Measurements from ENCODE around the gene ASCC3. TPM values are rescaled to one million over a fixed set of nuclear protein-coding genes. Genes with fewer than 3 reads are reported as not detected.
"Not testable (repeated sequence)": the region's sequence is repeated elsewhere in the genome, so short reads cannot be mapped to it uniquely, and the experiment has no call there.

ASCC3 gene
- total and polyA plus RNA-seq, 2 donors (not counting 3 experiments of a cell fraction or from before 2014, with no cell fraction given): 15.7 to 57.2 TPM

DNA sequence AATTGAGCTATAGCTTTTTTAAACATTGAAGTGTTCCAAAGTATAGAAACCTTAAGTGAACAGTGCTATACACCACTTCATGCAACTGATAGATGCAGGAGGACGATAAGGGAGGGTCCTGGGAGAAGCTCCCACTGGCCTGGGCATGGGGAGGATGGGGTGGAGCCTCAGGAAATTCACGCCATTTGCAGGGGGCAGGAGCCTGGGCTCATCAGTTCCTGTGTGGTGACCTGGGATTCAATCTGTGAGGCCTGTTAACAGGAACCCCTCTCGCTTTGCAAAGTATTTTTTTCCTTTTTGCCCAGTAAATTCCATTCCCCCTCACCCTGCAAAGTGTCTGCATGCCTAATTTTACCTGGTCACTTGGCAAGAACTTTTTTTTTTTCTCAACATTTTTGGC is 11.0 kb upstream of the ASCC3 start:
- Histone ChIP-seq H3K4me2 (ENCODE audit: insufficient read depth, low read length) (no peak overlapping the region), H3K27ac (ENCODE audit: insufficient read depth, low read depth, low read length) (no peak overlapping the region), H3K4me1 (ENCODE audit: control insufficient read depth, extremely low read depth, insufficient read depth, low read length) (no peaks in the 10 kb centered on the region), H3K9me3 (replicated peaks; ENCODE audit: control insufficient read depth, insufficient read depth, low read length) (no peaks in the 10 kb centered on the region), H3K9ac (replicated peaks; ENCODE audit: extremely low read depth, insufficient read depth, low read length) (no peak overlapping the region), H3K27me3 (ENCODE audit: control insufficient read depth in 2 of 2, insufficient read depth in 2 of 2, low read length in 2 of 2) (no peaks in the 10 kb centered on the region), H3K36me3 (ENCODE audit: control insufficient read depth in 2 of 2, extremely low read depth in 1 of 2, insufficient read depth in 2 of 2, low read length in 2 of 2) (no peaks in the 10 kb centered on the region), H3K9me1 (replicated peaks; ENCODE audit: control insufficient read depth, extremely low read depth, insufficient read depth, low read length) (no peaks in the 10 kb centered on the region), H3K79me2 (ENCODE audit: control insufficient read depth, insufficient read depth, low read length) (no peaks in the 10 kb centered on the region), H4K20me1 (replicated peaks; ENCODE audit: control insufficient read depth, extremely low read depth, insufficient read depth, low read length) (no peaks in the 10 kb centered on the region), H2AFZ (ENCODE audit: low read depth, low read length) (no peak overlapping the region), H3K4me3 (replicated peaks in 1 of 3; ENCODE audit: insufficient read depth in 1 of 3, low read depth in 1 of 3, low read length in 3 of 3) (no peak overlapping the region)
- intact Hi-C loops (cut with micrococcal nuclease) (no loop called here), dilution Hi-C loops (cut with MboI; ENCODE audit: extremely low pct_ligation_motif_present, low sequenced_read_pairs) (no loop called here)
- TF ChIP-seq MYC (IDR thresholded peaks at IDR 0.05; ENCODE audit: low read depth, low read length) (no peak), POLR2AphosphoS5 (IDR thresholded peaks at IDR 0.05; ENCODE audit: insufficient read depth, low read depth, low read length) (no peak), FOS (IDR thresholded peaks at IDR 0.05; ENCODE audit: borderline replicate concordance, insufficient read depth, low read length) (no peak), EZH2 (IDR thresholded peaks at IDR 0.05; ENCODE audit: borderline replicate concordance, low read depth, low read length, severe bottlenecking) (no peak)
- POLR2A ChIA-PET: no interaction called here
- DNase-seq (ENCODE audit: low read depth, low spot score) (no peak), FAIRE-seq (no peak)
- BruUV-seq (replicated peaks): no TSS peak
- CTCF ChIA-PET: no interaction called here

DNA sequence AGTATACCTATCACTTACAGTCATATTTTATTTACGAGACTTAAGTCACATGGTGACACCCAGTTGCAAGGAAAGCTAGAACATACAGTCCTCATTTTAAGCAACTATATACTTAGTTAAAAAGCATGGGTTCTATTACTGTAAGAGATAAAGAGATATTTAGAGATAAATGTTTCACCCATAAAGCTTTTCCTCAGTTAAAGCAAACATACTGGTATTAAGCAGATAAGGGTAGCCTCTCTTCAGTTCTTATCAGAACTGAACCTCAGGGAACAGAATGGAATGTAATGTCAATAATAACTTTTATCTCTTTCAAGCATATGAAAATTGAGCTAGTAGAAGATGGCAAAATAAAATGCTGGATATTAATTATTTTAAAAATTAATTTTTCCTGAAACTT is 9.9 kb upstream of the ASCC3 start:
- no peak overlapping the region for H3K4me2 ChIP-seq (ENCODE audit: insufficient read depth, low read length)
- H3K4me3 ChIP-seq (replicated peaks in 1 of 3; ENCODE audit: insufficient read depth in 1 of 3, low read depth in 1 of 3, low read length in 3 of 3): no peak overlapping the region
- H3K79me2 ChIP-seq (ENCODE audit: control insufficient read depth, insufficient read depth, low read length): no peaks in the 10 kb centered on the region
- no peak overlapping the region for H2AFZ ChIP-seq (ENCODE audit: low read depth, low read length)
- no peaks in the 10 kb centered on the region for H3K36me3 ChIP-seq (ENCODE audit: control insufficient read depth in 2 of 2, extremely low read depth in 1 of 2, insufficient read depth in 2 of 2, low read length in 2 of 2)
- intact Hi-C loops (cut with micrococcal nuclease): no loop called here
- dilution Hi-C loops (cut with MboI; ENCODE audit: extremely low pct_ligation_motif_present, low sequenced_read_pairs): no loop called here
- BruUV-seq (replicated peaks): no TSS peak
- DNase-seq (ENCODE audit: low read depth, low spot score) (no peak), FAIRE-seq (no peak)
- ChIA-PET POLR2A (no interaction called here), CTCF (no interaction called here)
- no peak overlapping the region for H3K9ac ChIP-seq (replicated peaks; ENCODE audit: extremely low read depth, insufficient read depth, low read length)
- H4K20me1 ChIP-seq (replicated peaks; ENCODE audit: control insufficient read depth, extremely low read depth, insufficient read depth, low read length): no peaks in the 10 kb centered on the region
- TF ChIP-seq GATA2 (IDR thresholded peaks at IDR 0.05; ENCODE audit: insufficient read depth, insufficient read length, low read depth, low read length): no peak
- TF ChIP-seq POLR2AphosphoS5 (IDR thresholded peaks at IDR 0.05; ENCODE audit: insufficient read depth, low read depth, low read length): no peak
- TF ChIP-seq EZH2 (IDR thresholded peaks at IDR 0.05; ENCODE audit: borderline replicate concordance, low read depth, low read length, severe bottlenecking): no peak
- TF ChIP-seq FOS (IDR thresholded peaks at IDR 0.05; ENCODE audit: borderline replicate concordance, insufficient read depth, low read length): no peak
- H3K27me3 ChIP-seq (ENCODE audit: control insufficient read depth in 2 of 2, insufficient read depth in 2 of 2, low read length in 2 of 2): no peaks in the 10 kb centered on the region
- no peaks in the 10 kb centered on the region for H3K9me3 ChIP-seq (replicated peaks; ENCODE audit: control insufficient read depth, insufficient read depth, low read length)
- no peaks in the 10 kb centered on the region for H3K9me1 ChIP-seq (replicated peaks; ENCODE audit: control insufficient read depth, extremely low read depth, insufficient read depth, low read length)
- H3K4me1 ChIP-seq (ENCODE audit: control insufficient read depth, extremely low read depth, insufficient read depth, low read length): no peaks in the 10 kb centered on the region
- no peak overlapping the region for H3K27ac ChIP-seq (ENCODE audit: insufficient read depth, low read depth, low read length)

GRCh38 chr6:100890646-100891045 is 9.5 kb upstream of the ASCC3 start:
- BruUV-seq (replicated peaks); H3K4me3 ChIP-seq (replicated peaks in 1 of 3; ENCODE audit: insufficient read depth in 1 of 3, low read depth in 1 of 3, low read length in 3 of 3); H3K9ac ChIP-seq (replicated peaks; ENCODE audit: extremely low read depth, insufficient read depth, low read length); H2AFZ ChIP-seq (ENCODE audit: low read depth, low read length); H3K9me1 ChIP-seq (replicated peaks; ENCODE audit: control insufficient read depth, extremely low read depth, insufficient read depth, low read length); DNase-seq (ENCODE audit: low read depth, low spot score); H3K27ac ChIP-seq (ENCODE audit: insufficient read depth, low read depth, low read length); H3K27me3 ChIP-seq (ENCODE audit: control insufficient read depth in 2 of 2, insufficient read depth in 2 of 2, low read length in 2 of 2); H3K4me1 ChIP-seq (ENCODE audit: control insufficient read depth, extremely low read depth, insufficient read depth, low read length); H3K79me2 ChIP-seq (ENCODE audit: control insufficient read depth, insufficient read depth, low read length); CTCF ChIA-PET; H3K9me3 ChIP-seq (replicated peaks; ENCODE audit: control insufficient read depth, insufficient read depth, low read length); dilution Hi-C loops (cut with MboI; ENCODE audit: extremely low pct_ligation_motif_present, low sequenced_read_pairs); POLR2A ChIA-PET; intact Hi-C loops (cut with micrococcal nuclease); H3K4me2 ChIP-seq (ENCODE audit: insufficient read depth, low read length); H3K36me3 ChIP-seq (ENCODE audit: control insufficient read depth in 2 of 2, extremely low read depth in 1 of 2, insufficient read depth in 2 of 2, low read length in 2 of 2); FAIRE-seq; H4K20me1 ChIP-seq (replicated peaks; ENCODE audit: control insufficient read depth, extremely low read depth, insufficient read depth, low read length): not testable (repeated sequence)
